Panc1 (cell line): Measurements from ENCODE around the gene THRAP3. TPM values are rescaled to one million over a fixed set of nuclear protein-coding genes. Genes with fewer than 3 reads are reported as not detected.

Source experiments
- ATAC-seq: fragments of 200-7000 bp; cut with Tn5 transposase; 2 replicates; pipeline ENCODE4 v1.9.1; 2020; ENCODE audit warnings: mild to moderate bottlenecking, moderate library complexity
- BruUV-seq: library from RNA; stranded (reverse); fragments of 400-500 nt; replicated peaks from 2 replicates; lab custom pipeline; 2021; lab: Mats Ljungman, UMichigan
- CTCF ChIA-PET: fragments of 300-600 bp; sonication (Branson Sonifier 250); formaldehyde crosslinking; loops from one replicate; lab custom pipeline; 2022; ENCODE audit warnings: antibody characterized with exemption; lab: Charles Lee
- POLR2A ChIA-PET: fragments of 300-600 bp; sonication (Branson Sonifier 250); formaldehyde crosslinking; loops from one replicate; lab custom pipeline; 2022; ENCODE audit warnings: antibody characterized with exemption; lab: Charles Lee
- DNase-seq: peaks from one replicate; pipeline ENCODE4 v3.0.0-alpha.2; 2010; ENCODE audit warnings: low read depth, low spot score
- H3K27ac ChIP-seq: 2 replicates; pipeline ENCODE4 v1.5.1; 2011; ENCODE audit warnings: mild to moderate bottlenecking, low read length, inconsistent platforms
- H3K27me3 ChIP-seq: fragments of 200-500 bp; sonication (Bioruptor generic); 2 replicates; pipeline ENCODE4 v1.6.0; 2014; ENCODE audit warnings: low read length, inconsistent platforms; ENCODE audit not compliant: control insufficient read depth, insufficient read depth
- H3K36me3 ChIP-seq: fragments of 200-500 bp; sonication (Bioruptor generic); 2 replicates; pipeline ENCODE4 v1.5.1; 2014; ENCODE audit warnings: inconsistent platforms, mild to moderate bottlenecking, low read length, moderate library complexity; ENCODE audit not compliant: control insufficient read depth, insufficient read depth
- H3K4me1 ChIP-seq: 2 replicates; pipeline ENCODE4 v1.5.1; 2011; ENCODE audit warnings: inconsistent platforms, mild to moderate bottlenecking, low read length, moderate library complexity; ENCODE audit not compliant: control insufficient read depth, insufficient read depth
- H3K4me3 ChIP-seq, 2 experiments: 2 replicates each; pipeline ENCODE4 v1.5.1; 2011 to 2012; ENCODE audit warnings: low read depth in 2 of 2, low read length in 2 of 2, mild to moderate bottlenecking in 2 of 2, inconsistent platforms in 1 of 2, moderate library complexity in 1 of 2
- H3K9me3 ChIP-seq: fragments of 200-500 bp; sonication (Bioruptor generic); 2 replicates; pipeline ENCODE4 v1.5.1; 2014; ENCODE audit warnings: low read depth, mild to moderate bottlenecking, inconsistent platforms, low read length, moderate library complexity; ENCODE audit not compliant: control insufficient read depth, insufficient read depth
- CTCF ChIP-seq: fragments of 450-650 bp; IDR thresholded peaks from 2 replicates; pipeline ENCODE4 v1.5.1; 2017; ENCODE audit warnings: mild to moderate bottlenecking
- POLR2AphosphoS5 ChIP-seq: IDR thresholded peaks from 2 replicates; pipeline ENCODE4 v1.6.1; 2012; ENCODE audit warnings: mild to moderate bottlenecking, low read depth, low read length, moderate library complexity
- REST ChIP-seq, 2 experiments: IDR thresholded peaks; 2 replicates each; pipeline ENCODE4 v1.6.1; 2011 to 2012; ENCODE audit warnings: low read depth in 2 of 2, control low read depth in 1 of 2, low read length in 1 of 2, mild to moderate bottlenecking in 1 of 2, moderate library complexity in 1 of 2; ENCODE audit not compliant: insufficient read depth in 1 of 2
- SIN3A ChIP-seq: IDR thresholded peaks from 2 replicates; pipeline ENCODE4 v1.6.1; 2012; ENCODE audit warnings: low read depth, mild to moderate bottlenecking, low read length, moderate library complexity, borderline replicate concordance; ENCODE audit not compliant: insufficient read depth
- TCF7L2 ChIP-seq: IDR thresholded peaks from 2 replicates; pipeline ENCODE4 v1.6.1; 2011; ENCODE audit warnings: mild to moderate bottlenecking, low read depth, low read length, inconsistent platforms
- in situ Hi-C: cut with HindIII; loops from 2 replicates; pipeline ENCODE4 v1.10.0; 2016; ENCODE audit warnings: low sequenced_read_pairs, low pct_unique_long_range_greater_than_20kb
- intact Hi-C: fragments of 100-400 bp; cut with micrococcal nuclease; formaldehyde crosslinking; loops from one replicate; pipeline ENCODE4 v1.10.0; 2022; ENCODE audit not compliant: unreplicated experiment
- total RNA-seq: library from RNA; stranded (reverse); gene quantifications from one replicate; pipeline ENCODE4 v1.2.1, GENCODE V29; 2021; ENCODE audit not compliant: unreplicated experiment

The THRAP3 gene
- total RNA-seq, 1 experiment from 2014 or later, result 114 TPM

GRCh38 chr1:36346741-36347370, 122.6 kb downstream of the THRAP3 start:
- Histone ChIP-seq H3K9me3 (no peaks in the 10 kb centered on the region), H3K27me3 (no peaks in the 10 kb centered on the region), H3K4me3 (no peak overlapping the region), H3K36me3 (peaks cover 4% of the 10 kb centered on the region; the same call in 1 of the 2 replicates), H3K27ac (no peak overlapping the region), H3K4me1 (peaks cover 19% of the 10 kb centered on the region)
- no peak for DNase-seq
- intact Hi-C loops (no loop called here), in situ Hi-C loops (no loop called here)
- TF ChIP-seq REST (IDR thresholded peaks at IDR 0.05; ENCODE audit: insufficient read depth in 1 of 2, low read depth in 2 of 2, low read length in 1 of 2) (no peak), CTCF (no peak), TCF7L2 (no peak), SIN3A (no peak), POLR2AphosphoS5 (no peak)
- ChIA-PET POLR2A (no interaction called here), CTCF (interaction anchor here (0.5 kb wide), 1 partner anchor 130 kb away, joined by 3 read pairs; no protein-coding TSS in a partner anchor)
- BruUV-seq, result no TSS peak
- no peak for ATAC-seq

- Histone ChIP-seq H3K4me1 (peaks cover 22% of the 10 kb centered on the region), H3K36me3 (peaks cover 9% of the 10 kb centered on the region), H3K27ac (no peak overlapping the region), H3K4me3 (no peak overlapping the region), H3K27me3 (no peaks in the 10 kb centered on the region), H3K9me3 (no peaks in the 10 kb centered on the region)
- no TSS peak for BruUV-seq
- ChIA-PET CTCF (no interaction called here), POLR2A (no interaction called here)
- ATAC-seq, result no peak
- intact Hi-C loops (no loop called here), in situ Hi-C loops (no loop called here)
- no peak for DNase-seq
- no peak for TF ChIP-seq POLR2AphosphoS5
- TF ChIP-seq REST (IDR thresholded peaks at IDR 0.05; ENCODE audit: insufficient read depth in 1 of 2, low read depth in 2 of 2, low read length in 1 of 2), result no peak
- no peak for TF ChIP-seq SIN3A
- no peak for TF ChIP-seq TCF7L2
- no peak for TF ChIP-seq CTCF
Measured at GRCh38 chr1:36349241-36349671, 125.0 kb downstream of the THRAP3 start.
